SU-DHL-6 (cell line): ENCODE measurements around the gene PPP1R11.

Experiments
- CTCF ChIP-seq: fragments of 200-600 bp; sonication (generic); IDR thresholded peaks from one replicate; pipeline ENCODE4 v1.5.1; 2017; ENCODE audit warnings: antibody characterized with exemption, mild to moderate bottlenecking, low read length, moderate library complexity; ENCODE audit not compliant: insufficient read depth, poor library complexity, severe bottlenecking
- EZH2phosphoT487 ChIP-seq: fragments of 200-600 bp; sonication (generic), shearing (Covaris generic); conservative IDR thresholded peaks from 2 replicates; pipeline ENCODE4 v1.6.1; 2018; ENCODE audit warnings: mild to moderate bottlenecking, antibody characterized with exemption, low read length, moderate library complexity, mixed read lengths

- no peak for TF ChIP-seq CTCF
- no peak for TF ChIP-seq EZH2phosphoT487
Observed at GRCh38 chr6:30025186-30025585, 41.8 kb upstream of the PPP1R11 start.
